Esophagus (tissue), 2 donors: Measurements from ENCODE around the gene FLNB. TPM values are rescaled to one million over a fixed set of nuclear protein-coding genes. Genes with fewer than 3 reads are reported as not detected.
A peak's percentile ranks its signal among the peaks of the same experiment; 100 is the strongest.

ENCODE experiments used
- H3K27ac ChIP-seq, 2 donors: one replicate each; pipeline ENCODE4 v1.5.1; 2013; ENCODE audit warnings: low read depth in 2 of 2, mild to moderate bottlenecking in 2 of 2, inconsistent platforms in 1 of 2, low read length in 1 of 2, moderate library complexity in 1 of 2
- H3K27me3 ChIP-seq, 2 donors: one replicate each; pipeline ENCODE4 v1.6.1; 2013; ENCODE audit warnings: low read length in 2 of 2, control low read depth in 1 of 2, mild to moderate bottlenecking in 1 of 2; ENCODE audit not compliant: insufficient read depth in 2 of 2, control insufficient read depth in 1 of 2
- H3K36me3 ChIP-seq, 2 donors: one replicate each; pipeline ENCODE4 v1.6.1; 2013; ENCODE audit warnings: low read length in 1 of 2; ENCODE audit not compliant: control insufficient read depth in 2 of 2, insufficient read depth in 2 of 2
- H3K4me1 ChIP-seq, 2 donors: one replicate each; pipeline ENCODE4 v1.6.1; 2013; ENCODE audit warnings: low read length in 1 of 2; ENCODE audit not compliant: control insufficient read depth in 2 of 2, insufficient read depth in 2 of 2
- H3K4me3 ChIP-seq, 2 donors: one replicate each; pipeline ENCODE4 v1.5.1; 2013; ENCODE audit warnings: low read length in 2 of 2, mild to moderate bottlenecking in 2 of 2, low read depth in 1 of 2, moderate library complexity in 1 of 2
- H3K9me3 ChIP-seq, 2 donors: one replicate each; pipeline ENCODE4 v1.6.1; 2013; ENCODE audit warnings: mild to moderate bottlenecking in 2 of 2, low read depth in 1 of 2, low read length in 1 of 2, moderate library complexity in 1 of 2; ENCODE audit not compliant: control insufficient read depth in 2 of 2, insufficient read depth in 1 of 2
- WGBS, 2 donors: extraction: QIAGEN DNeasy Blood & Tissue Kit; methylation state at CpG; one replicate each; pipeline ENCODE4 v1.1.7; 2013; 5-methylcytosine and 5-hydroxymethylcytosine counted together
- polyA plus RNA-seq, 2 donors: library from polyadenylated mRNA; stranded (reverse); fragments of 200-250 nt; gene quantifications; one replicate each; pipeline ENCODE4 v1.2.3, GENCODE V29; 2013
- donor health status: healthy with polysubstance abuse.
- donor health status: Bipolar disorder and iron deficiency.

Gene FLNB
- polyA plus RNA-seq, 2 donors: 50.8 to 52.5 TPM

DNA sequence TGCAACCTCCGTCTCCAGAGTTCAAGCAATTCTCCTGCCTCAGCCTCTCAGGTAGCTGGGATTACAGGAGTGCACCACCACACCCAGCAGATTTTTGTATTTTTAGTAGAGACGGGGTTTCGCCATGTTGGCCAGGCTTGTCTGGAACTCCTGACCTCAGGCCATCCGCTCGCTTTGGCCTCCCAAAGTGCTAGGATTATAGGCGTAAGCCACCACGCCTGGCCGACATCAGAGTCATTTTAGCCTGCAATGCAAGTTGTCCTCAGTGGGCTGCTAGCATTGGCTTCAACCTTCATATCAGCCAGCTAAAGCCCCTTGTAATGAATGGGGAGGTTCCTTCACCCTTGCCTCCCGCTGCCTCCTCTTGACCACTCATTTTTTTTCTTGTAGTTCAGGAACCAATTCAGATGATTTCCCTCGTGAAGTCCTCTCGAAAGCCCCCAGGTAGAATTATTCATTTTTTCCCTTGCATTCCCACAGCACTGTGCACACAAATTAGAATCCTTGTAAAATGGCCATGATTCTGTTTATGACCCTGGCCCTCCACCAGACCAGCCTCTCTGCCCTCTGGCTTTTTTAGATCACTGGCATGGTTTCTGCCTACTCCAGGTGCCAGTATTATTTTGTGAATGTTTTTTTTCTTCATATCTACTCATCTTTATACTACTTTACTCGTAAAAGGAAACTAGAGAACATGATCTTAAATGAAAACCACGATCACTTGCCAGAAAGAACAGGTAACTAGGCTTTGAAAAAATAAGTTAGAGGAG is 29.1 kb downstream of the FLNB start:
- H3K27ac ChIP-seq: no peak overlapping the region
- no peaks in the 10 kb centered on the region for H3K36me3 ChIP-seq
- peaks cover 2 to 7% of the 10 kb centered on the region in 2 donors for H3K4me1 ChIP-seq
- H3K27me3 ChIP-seq: no peaks in the 10 kb centered on the region
- no peaks in the 10 kb centered on the region for H3K9me3 ChIP-seq
- 93 to 95% methylated on average over 13 of the region's 13 CpGs for WGBS, 2 donors
- H3K4me3 ChIP-seq: no peak overlapping the region

DNA sequence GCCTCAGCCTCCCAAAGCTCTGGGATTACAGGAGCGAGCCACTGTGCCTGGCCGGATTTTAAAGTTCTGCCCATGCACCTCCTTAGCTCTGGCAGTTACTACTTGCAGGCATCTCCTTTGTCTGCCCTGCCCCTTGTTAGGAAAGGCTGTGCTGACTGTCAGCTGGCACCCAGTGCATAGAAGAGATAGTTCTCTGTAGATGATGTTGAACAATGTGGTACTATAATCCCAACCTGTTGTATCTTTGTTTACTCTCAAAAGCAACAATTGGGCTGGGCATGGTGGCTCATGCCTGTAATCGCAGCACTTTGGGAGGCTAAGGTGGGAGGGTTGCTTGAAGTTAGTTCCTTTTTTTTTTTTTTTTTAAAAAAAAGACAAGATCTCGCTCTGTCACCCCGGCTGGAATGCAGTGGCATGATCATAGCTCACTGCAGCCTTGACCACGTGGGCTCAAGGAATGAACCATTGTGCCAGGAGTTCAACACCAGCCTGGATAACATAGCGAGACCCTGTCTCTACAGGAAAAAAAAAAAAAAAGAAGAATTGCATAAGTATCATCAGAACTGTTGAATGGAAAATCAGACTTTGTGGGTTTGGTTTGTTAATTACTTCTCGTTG is 30.6 kb downstream of the FLNB start:
- WGBS, 2 donors: 77 to 81% methylated on average over 8 of the region's 8 CpGs
- H3K27ac ChIP-seq: no peak overlapping the region
- no peaks in the 10 kb centered on the region for H3K27me3 ChIP-seq
- peaks cover 2 to 7% of the 10 kb centered on the region in 2 donors for H3K4me1 ChIP-seq
- no peaks in the 10 kb centered on the region for H3K9me3 ChIP-seq
- no peaks in the 10 kb centered on the region for H3K36me3 ChIP-seq
- no peak overlapping the region for H3K4me3 ChIP-seq

DNA sequence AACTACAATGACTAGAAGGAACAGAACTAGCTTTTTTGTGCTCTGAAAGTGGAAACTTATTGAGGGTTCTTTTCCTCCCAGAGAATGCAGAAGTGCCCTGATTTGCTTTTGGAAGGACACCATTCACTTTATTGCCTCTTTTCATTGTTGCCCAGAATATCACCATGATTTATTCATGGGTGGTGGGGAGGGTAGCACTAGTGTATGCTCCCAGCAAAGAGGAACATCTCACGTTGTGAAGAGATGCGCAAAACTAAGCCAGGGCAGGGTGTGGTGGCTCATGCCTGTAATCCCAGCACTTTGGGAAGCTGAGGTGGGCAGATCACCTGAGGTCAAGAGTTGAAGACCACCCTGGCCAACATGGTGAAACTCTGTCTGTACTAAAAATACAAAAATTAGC is 31.4 kb downstream of the FLNB start:
- Histone ChIP-seq H3K4me3 (no peak overlapping the region), H3K4me1 (peaks cover 2 to 8% of the 10 kb centered on the region in 2 donors), H3K36me3 (no peaks in the 10 kb centered on the region), H3K27ac (no peak overlapping the region), H3K9me3 (no peaks in the 10 kb centered on the region), H3K27me3 (no peaks in the 10 kb centered on the region)
- WGBS, 2 donors: 53 to 71% methylated on average over 2 of the region's 2 CpGs

DNA sequence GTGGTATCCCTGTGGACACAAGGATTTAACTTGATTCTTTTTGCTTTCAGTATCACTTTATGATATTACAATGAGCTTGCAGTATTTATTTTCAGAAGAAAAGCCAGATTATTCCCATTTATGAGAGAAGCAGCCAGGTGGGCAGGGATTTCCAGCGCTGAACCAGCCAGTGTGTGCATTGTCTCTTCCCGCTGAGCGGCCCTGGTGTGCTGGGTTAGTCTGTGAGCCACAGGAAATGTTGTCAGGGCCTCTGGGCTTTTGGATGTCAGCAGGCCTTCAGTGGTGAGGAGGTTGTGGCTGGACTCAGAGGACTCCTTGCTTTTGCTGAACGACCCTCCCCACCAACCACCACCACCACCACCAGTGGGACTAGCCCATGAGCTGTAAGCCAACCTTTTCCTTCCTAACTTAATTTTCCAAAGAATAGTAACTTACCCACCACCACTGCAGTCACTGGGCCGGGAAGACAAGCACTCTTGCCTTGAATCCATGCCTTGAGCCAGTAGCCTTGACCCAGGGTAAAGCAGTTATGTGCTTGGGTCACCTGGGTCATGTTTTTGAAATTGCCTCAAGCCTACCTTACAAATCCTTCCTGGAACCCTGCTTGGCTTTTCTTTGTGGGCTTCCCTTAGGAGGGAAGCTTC is 33.1 kb downstream of the FLNB start:
- WGBS, 2 donors: 47 to 56% methylated on average over 5 of the region's 5 CpGs
- Histone ChIP-seq H3K9me3 (no peaks in the 10 kb centered on the region), H3K27ac (peak overlapping the region in 1 of 2 donors; percentile 68), H3K27me3 (no peaks in the 10 kb centered on the region), H3K4me1 (peaks cover 3 to 10% of the 10 kb centered on the region in 2 donors), H3K36me3 (no peaks in the 10 kb centered on the region), H3K4me3 (no peak overlapping the region)

DNA sequence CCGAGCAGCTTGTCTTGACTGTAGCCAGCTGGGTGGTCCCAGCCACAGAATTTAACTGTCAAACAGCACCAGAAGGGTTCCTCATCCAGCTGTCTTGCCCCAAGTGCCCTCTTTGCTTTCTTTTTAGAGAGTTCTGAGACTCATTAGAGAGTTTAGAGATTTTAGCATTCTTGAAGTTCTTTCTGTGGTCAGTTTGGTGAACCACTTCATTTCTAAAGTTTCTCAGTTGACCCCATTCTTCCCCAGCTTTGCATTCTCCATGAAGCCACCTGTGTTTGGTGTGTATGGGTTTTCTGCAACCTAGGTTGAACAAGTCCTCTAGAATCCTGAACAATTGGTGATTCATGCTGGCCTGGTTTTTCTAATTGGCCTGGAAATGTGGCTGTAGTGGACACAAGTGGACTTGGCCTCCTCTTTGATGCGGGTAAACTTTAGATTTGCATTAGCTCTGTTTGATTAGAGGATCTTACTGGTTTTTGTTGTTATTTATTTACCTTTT is 33.7 kb downstream of the FLNB start:
- Histone ChIP-seq H3K9me3 (no peaks in the 10 kb centered on the region), H3K4me1 (peaks cover 3 to 9% of the 10 kb centered on the region in 2 donors), H3K27ac (peak overlapping the region in 1 of 2 donors; percentile 68), H3K27me3 (no peaks in the 10 kb centered on the region), H3K4me3 (no peak overlapping the region), H3K36me3 (no peaks in the 10 kb centered on the region)
- WGBS, 2 donors: 67 to 80% methylated on average over 2 of the region's 2 CpGs

DNA sequence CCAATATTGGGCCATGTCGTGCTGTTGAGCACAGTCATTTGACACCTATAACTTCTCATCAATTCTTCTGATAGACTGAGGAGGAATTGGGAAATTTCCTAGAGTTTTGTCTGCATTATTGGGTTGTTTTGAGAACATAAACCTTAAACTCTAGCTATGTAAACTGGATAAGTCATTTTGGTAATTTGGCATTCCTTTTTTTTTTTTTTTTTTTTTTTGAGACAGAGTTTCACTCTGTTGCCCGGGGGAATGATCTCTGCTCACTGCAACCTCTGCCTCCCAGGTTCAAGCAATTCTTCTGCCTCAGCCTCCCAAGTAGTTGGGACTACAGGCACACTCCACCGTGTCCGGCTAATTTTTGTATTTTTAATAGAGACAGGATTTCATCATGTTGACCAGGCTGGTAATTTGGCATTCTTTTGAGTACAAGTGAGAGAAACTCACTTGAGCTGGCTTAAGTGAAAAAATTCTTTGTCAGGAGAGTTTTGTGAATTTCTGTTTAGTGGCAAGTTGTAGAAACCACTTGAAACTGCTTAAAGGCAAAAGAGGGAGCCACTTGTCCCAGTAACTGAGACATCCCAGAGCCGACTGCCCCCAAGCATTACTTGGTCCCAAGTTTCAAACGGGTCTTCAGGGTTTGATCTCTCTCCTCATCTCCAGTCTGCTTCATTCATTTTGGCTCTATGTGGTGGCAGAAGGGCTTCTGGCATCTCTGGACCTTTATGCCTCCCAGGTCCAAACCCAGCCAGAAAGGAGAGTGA is 34.9 kb downstream of the FLNB start:
- H3K4me1 ChIP-seq: peaks cover 3 to 9% of the 10 kb centered on the region in 2 donors
- WGBS, 2 donors: 67 to 86% methylated on average over 6 of the region's 6 CpGs

DNA sequence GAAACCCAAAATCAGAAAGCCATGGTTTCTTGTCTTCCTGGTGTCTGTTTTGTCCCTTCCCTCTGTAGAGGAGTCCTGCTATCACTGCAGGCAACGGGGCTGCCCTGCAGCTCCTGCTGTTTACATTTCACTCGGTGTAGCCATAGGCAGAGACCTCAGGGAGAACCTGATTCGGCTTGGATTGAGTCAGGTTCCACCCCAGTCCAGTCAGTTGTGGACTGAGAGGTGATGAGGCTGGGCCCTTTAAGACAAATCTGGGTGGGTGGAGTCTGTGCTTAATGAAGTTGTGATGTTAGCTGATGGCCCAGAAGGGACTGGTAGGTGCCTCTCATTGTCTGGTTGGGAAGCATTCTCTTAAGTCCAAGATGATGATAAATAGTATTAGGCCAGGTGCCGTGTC is 35.7 kb downstream of the FLNB start:
- WGBS, 2 donors: 56 to 68% methylated on average over 4 of the region's 4 CpGs
- Histone ChIP-seq H3K9me3 (no peaks in the 10 kb centered on the region), H3K27ac (peak overlapping the region in 1 of 2 donors; percentile 47), H3K4me3 (no peak overlapping the region), H3K36me3 (no peaks in the 10 kb centered on the region), H3K4me1 (peaks cover 3 to 9% of the 10 kb centered on the region in 2 donors), H3K27me3 (no peaks in the 10 kb centered on the region)

More for the DNA sequence above, 34.9 kb downstream of the FLNB start:
- Histone ChIP-seq H3K27ac (peak overlapping the region; percentile 20 to 47), H3K4me3 (no peak overlapping the region), H3K9me3 (no peaks in the 10 kb centered on the region), H3K36me3 (no peaks in the 10 kb centered on the region), H3K27me3 (no peaks in the 10 kb centered on the region)

DNA sequence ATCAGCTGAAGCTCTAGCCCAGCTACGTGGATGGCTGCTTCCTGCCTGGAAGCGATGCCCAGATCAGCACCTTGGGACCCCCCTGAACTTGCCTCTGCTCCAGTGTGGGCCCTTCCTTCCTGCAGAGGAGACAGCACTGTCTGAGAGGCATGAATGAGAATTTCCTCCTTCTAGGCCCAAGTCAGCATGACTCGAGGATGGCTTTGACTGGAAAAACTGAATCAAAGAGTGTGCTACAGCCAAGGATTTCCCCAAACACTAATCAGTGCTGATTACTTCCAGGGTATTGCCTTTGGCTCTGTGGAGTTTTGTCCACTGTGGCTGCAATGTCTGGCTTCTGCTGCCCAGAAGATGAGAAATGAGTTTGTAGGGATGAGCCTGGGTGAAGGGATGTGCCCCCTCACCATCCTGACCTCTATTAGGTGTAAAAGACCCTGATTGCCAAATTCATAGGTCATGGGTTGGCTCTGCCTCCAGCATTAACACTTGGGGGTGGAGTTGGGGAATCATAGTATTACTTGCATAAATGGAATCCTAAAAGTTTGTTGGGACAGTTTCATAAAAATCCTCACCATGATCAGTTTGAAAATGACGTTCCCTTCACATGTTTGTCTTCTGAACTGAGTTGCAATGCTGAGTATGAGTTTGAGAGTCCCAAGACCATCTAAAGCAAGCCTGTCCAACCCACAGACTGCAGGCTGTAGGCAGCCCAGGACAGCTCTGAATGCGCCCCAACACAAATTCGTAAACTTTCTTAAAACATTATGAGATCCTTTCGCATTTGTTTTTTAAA is 36.7 kb downstream of the FLNB start:
- Histone ChIP-seq H3K9me3 (no peaks in the 10 kb centered on the region), H3K27me3 (no peaks in the 10 kb centered on the region), H3K27ac (peak overlapping the region; percentile 2 to 25), H3K4me1 (peaks cover 2 to 11% of the 10 kb centered on the region in 2 donors), H3K36me3 (no peaks in the 10 kb centered on the region), H3K4me3 (no peak overlapping the region)
- 63 to 76% methylated on average over 7 of the region's 7 CpGs for WGBS, 2 donors
